HCT116 (cell line): ENCODE measurements around the gene RNFT1. TPM values are rescaled to one million over a fixed set of nuclear protein-coding genes. Genes with fewer than 3 reads are reported as not detected.

ENCODE experiments used
- ATAC-seq: fragments of 200-7000 bp; cut with Tn5 transposase; 2 replicates; pipeline ENCODE4 v1.9.1; 2020; ENCODE audit warnings: mild to moderate bottlenecking, moderate library complexity
- BruUV-seq: library from RNA; stranded (reverse); fragments of 400-500 nt; replicated peaks from 2 replicates; lab custom pipeline; 2021; lab: Mats Ljungman, UMichigan
- CTCF ChIA-PET: fragments of 300-600 bp; sonication (Branson Sonifier 250); formaldehyde crosslinking; loops from one replicate; lab custom pipeline; 2021; ENCODE audit warnings: antibody characterized with exemption; lab: Charles Lee
- POLR2A ChIA-PET: fragments of 300-600, 350-600 bp; sonication (Branson Sonifier 250); formaldehyde crosslinking; loops from one replicate; lab custom pipeline; 2021; ENCODE audit warnings: antibody characterized with exemption; lab: Charles Lee
- RAD21 ChIA-PET, 2 experiments: fragments of 300-600 bp; sonication (Branson Sonifier 250); formaldehyde crosslinking; loops; one replicate each; lab custom pipeline; 2023; ENCODE audit warnings: low total read pairs in 2 of 2; ENCODE audit not compliant: uncharacterized antibody in 2 of 2, unreplicated experiment in 2 of 2, low non-redundant PET in 1 of 2; lab: Charles Lee
- DNase-seq: peaks from one replicate; pipeline ENCODE4 v3.0.0-alpha.2; 2010; ENCODE audit warnings: low read depth, low spot score
- H2AFZ ChIP-seq: fragments of 200-600 bp; shearing (Covaris generic), sonication (generic); 2 replicates; pipeline ENCODE4 v1.6.1; 2017; ENCODE audit warnings: low read depth, mixed run types, mixed read lengths, antibody characterized with exemption, low read length; ENCODE audit not compliant: poor library complexity, severe bottlenecking
- H3K27ac ChIP-seq: 2 replicates; pipeline ENCODE4 v1.5.1; 2012; ENCODE audit warnings: low read depth, low read length
- H3K27me3 ChIP-seq: fragments of 200-600 bp; sonication (generic); 2 replicates; pipeline ENCODE4 v1.6.1; 2016; ENCODE audit warnings: mixed run types, low read length, mixed read lengths; ENCODE audit not compliant: insufficient read depth
- H3K36me3 ChIP-seq, 2 experiments: fragments of 200-500 bp in 1 of 2; fragments of 200-600 bp in 1 of 2; sonication (Bioruptor generic) in 1 of 2; sonication (generic) in 1 of 2; 2 replicates each; pipeline versions ENCODE4 v1.5.1 to v1.6.1; 2014 to 2016; ENCODE audit warnings: low read length in 2 of 2, inconsistent platforms in 1 of 2, mixed read lengths in 1 of 2, mixed run types in 1 of 2; ENCODE audit not compliant: insufficient read depth in 2 of 2, control insufficient read depth in 1 of 2
- H3K4me1 ChIP-seq, 2 experiments: fragments of 200-600 bp in 1 of 2; sonication (generic) in 1 of 2; 2 replicates each; pipeline versions ENCODE4 v1.5.1 to v1.6.1; 2012 to 2017; ENCODE audit warnings: low read length in 2 of 2, inconsistent platforms in 1 of 2, mild to moderate bottlenecking in 1 of 2, mixed read lengths in 1 of 2, mixed run types in 1 of 2, moderate library complexity in 1 of 2; ENCODE audit not compliant: insufficient read depth in 2 of 2, control insufficient read depth in 1 of 2
- H3K4me2 ChIP-seq: fragments of 200-600 bp; sonication (generic); 2 replicates; pipeline ENCODE4 v1.6.1; 2017; ENCODE audit warnings: mixed run types, low read length, mixed read lengths
- H3K4me3 ChIP-seq, 2 experiments: fragments of 200-600 bp in 1 of 2; sonication (generic) in 1 of 2; replicated peaks in 1 of 2; 2 replicates each; pipeline ENCODE4 v1.5.1; 2011 to 2016; ENCODE audit warnings: low read length in 2 of 2, control low read depth in 1 of 2, low read depth in 1 of 2, mild to moderate bottlenecking in 1 of 2, mixed read lengths in 1 of 2, mixed run types in 1 of 2
- H3K79me2 ChIP-seq: fragments of 200-600 bp; sonication (generic); 2 replicates; pipeline ENCODE4 v1.6.1; 2017; ENCODE audit warnings: mild to moderate bottlenecking, mixed run types, low read length, moderate library complexity, mixed read lengths; ENCODE audit not compliant: insufficient read depth
- H3K9ac ChIP-seq: fragments of 200-600 bp; sonication (generic); 2 replicates; pipeline ENCODE4 v1.6.1; 2016; ENCODE audit warnings: low read length, mixed read lengths
- H3K9me2 ChIP-seq: fragments of 200-600 bp; sonication (generic), shearing (Covaris generic); 2 replicates; pipeline ENCODE4 v1.6.1; 2017; ENCODE audit warnings: mixed run types, mild to moderate bottlenecking, moderate library complexity; ENCODE audit not compliant: insufficient read depth
- H3K9me3 ChIP-seq, 2 experiments: fragments of 200-500 bp in 1 of 2; fragments of 200-600 bp in 1 of 2; sonication (Bioruptor generic) in 1 of 2; sonication (generic) in 1 of 2; 2 replicates each; pipeline ENCODE4 v1.6.1; 2014 to 2017; ENCODE audit warnings: low read length in 2 of 2, mixed read lengths in 2 of 2, inconsistent platforms in 1 of 2, low read depth in 1 of 2, mild to moderate bottlenecking in 1 of 2, mixed run types in 1 of 2, moderate library complexity in 1 of 2; ENCODE audit not compliant: control insufficient read depth in 1 of 2, insufficient read depth in 1 of 2
- H4K20me1 ChIP-seq: fragments of 200-600 bp; sonication (generic), shearing (Covaris generic); 2 replicates; pipeline ENCODE4 v1.6.1; 2017; ENCODE audit warnings: mixed run types, mild to moderate bottlenecking, moderate library complexity; ENCODE audit not compliant: insufficient read depth
- ATF3 ChIP-seq: IDR thresholded peaks from 2 replicates; pipeline ENCODE4 v1.6.1; 2012
- CEBPB ChIP-seq: IDR thresholded peaks from 2 replicates; pipeline ENCODE4 v1.6.1; 2012; ENCODE audit warnings: low read depth
- CTCF ChIP-seq, 3 experiments: fragments of 200-600 bp in 1 of 3; sonication (generic) in 1 of 3; IDR thresholded peaks in 2 of 3; conservative IDR thresholded peaks in 1 of 3; 2 replicates each; pipeline ENCODE4 v1.5.1; 2012 to 2017; ENCODE audit warnings: low read depth in 2 of 3, low read length in 2 of 3, antibody characterized with exemption in 1 of 3, borderline replicate concordance in 1 of 3, control low read depth in 1 of 3, mild to moderate bottlenecking in 1 of 3, mixed read lengths in 1 of 3, mixed run types in 1 of 3, moderate library complexity in 1 of 3; ENCODE audit not compliant: insufficient read depth in 1 of 3
- EZH2 ChIP-seq: fragments of 200-600 bp; sonication (generic); IDR thresholded peaks from 2 replicates; pipeline ENCODE4 v1.6.1; 2017; ENCODE audit warnings: antibody characterized with exemption, mixed run types
- FOSL1 ChIP-seq: IDR thresholded peaks from 2 replicates; pipeline ENCODE4 v1.6.1; 2012; ENCODE audit warnings: low read depth
- JUND ChIP-seq: IDR thresholded peaks from 2 replicates; pipeline ENCODE4 v1.6.1; 2012
- RAD21 ChIP-seq: IDR thresholded peaks from 2 replicates; pipeline ENCODE4 v1.6.1; 2012; ENCODE audit warnings: low read depth, mild to moderate bottlenecking
- SIN3A ChIP-seq: IDR thresholded peaks from 2 replicates; pipeline ENCODE4 v1.6.1; 2012; ENCODE audit warnings: low read depth
- SP1 ChIP-seq: IDR thresholded peaks from 2 replicates; pipeline ENCODE4 v1.6.1; 2012; ENCODE audit warnings: low read depth
- TCF7L2 ChIP-seq: IDR thresholded peaks from 2 replicates; pipeline ENCODE4 v1.7.0; 2011; ENCODE audit warnings: borderline replicate concordance, inconsistent platforms; ENCODE audit not compliant: insufficient read depth, insufficient read length; ENCODE audit errors: extremely low read depth
- YY1 ChIP-seq: IDR thresholded peaks from 2 replicates; pipeline ENCODE4 v1.6.1; 2011; ENCODE audit warnings: low read length, low read depth, moderate library complexity, mild to moderate bottlenecking; ENCODE audit not compliant: insufficient replicate concordance; ENCODE audit errors: extremely low read depth
- ZFX ChIP-seq: fragments of 450-650 bp; IDR thresholded peaks from 2 replicates; pipeline ENCODE4 v1.6.1; 2017
- ZNF274 ChIP-seq: fragments of 200-500 bp; sonication (Bioruptor generic); IDR thresholded peaks from 2 replicates; pipeline ENCODE4 v1.6.1; 2014; ENCODE audit warnings: mild to moderate bottlenecking, low read depth, low read length, inconsistent platforms
- intact Hi-C: fragments of 100-400 bp; cut with micrococcal nuclease; formaldehyde crosslinking; loops from 2 replicates; pipeline ENCODE4 v1.10.0; 2022
- total RNA-seq: library from RNA; stranded (reverse); gene quantifications from one replicate; pipeline ENCODE4 v1.2.1, GENCODE V29; 2021; ENCODE audit not compliant: unreplicated experiment
- TF ChIP-seq, protein P1 (sequence below): IDR thresholded peaks from 2 replicates; pipeline ENCODE4 v1.6.1; 2012

The RNFT1 gene
- total RNA-seq, 1 experiment from 2014 or later, result 24.2 TPM

DNA sequence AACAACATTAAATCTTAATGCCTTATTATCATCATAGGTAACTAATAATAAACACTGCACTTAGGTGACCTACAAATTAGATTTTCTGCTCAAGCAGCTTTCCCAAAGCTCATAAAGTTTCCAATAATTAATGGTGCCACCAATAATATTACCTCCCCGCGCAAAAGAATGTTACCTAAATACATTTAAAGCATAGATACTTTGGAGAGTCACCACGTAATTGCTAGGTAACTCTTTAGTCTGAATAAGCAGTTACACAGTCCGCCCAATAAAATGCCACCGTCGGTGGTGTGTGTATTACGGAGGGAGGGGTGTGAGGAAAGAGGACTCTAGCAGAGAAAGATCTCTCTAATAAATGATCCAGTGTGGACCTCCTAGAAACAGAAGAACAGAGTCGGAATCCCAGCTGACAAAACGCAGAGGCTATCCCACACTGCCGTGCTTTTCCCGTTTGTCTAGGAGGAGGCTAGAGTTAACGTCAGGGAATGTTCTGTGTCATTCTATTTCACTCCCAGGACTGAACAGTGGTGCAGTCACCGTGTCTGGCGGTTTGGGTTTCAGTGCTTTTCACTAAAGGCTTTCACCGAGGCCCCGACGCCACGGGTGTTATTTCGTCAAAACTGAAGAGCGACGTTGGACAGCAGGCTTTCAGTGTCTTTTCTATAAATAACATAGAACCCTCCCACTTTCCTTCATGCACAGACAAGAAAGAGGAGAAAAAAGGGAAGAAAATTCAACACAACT lies 630 bp downstream of the RNFT1 start:
- BruUV-seq, result TSS peak; percentile 68
- no peak for TF ChIP-seq JUND
- 0 out of 2 replicates have a peak, but pooled peaks have one; percentile 8 for TF ChIP-seq SP1
- Histone ChIP-seq H3K9me2 (no peaks in the 10 kb centered on the region), H2AFZ (peak overlapping the region; percentile 76), H3K4me3 (peak overlapping the region; percentile 90 to 93), H3K9ac (peak overlapping the region; percentile 75), H4K20me1 (no peaks in the 10 kb centered on the region), H3K36me3 (peaks cover 0 to 6% of the 10 kb centered on the region in 2 experiments; a peak in 1 of 4 replicates), H3K27me3 (no peaks in the 10 kb centered on the region), H3K27ac (peak overlapping the region; percentile 39), H3K4me1 (peaks cover 13 to 17% of the 10 kb centered on the region in 2 experiments; a peak in 3 of 4 replicates), H3K79me2 (no peaks in the 10 kb centered on the region), H3K9me3 (no peaks in the 10 kb centered on the region), H3K4me2 (peak overlapping the region; percentile 95)
- RAD21 ChIA-PET, result interaction anchor here in 1 of 2 experiments (1.2 kb wide), 1 partner anchor 211 kb away, joined by 3 read pairs; no protein-coding TSS in a partner anchor
- intact Hi-C loops, result no loop called here
- CTCF ChIA-PET, result interaction anchor here (1.1 to 1.3 kb wide), 2 partner anchors 50 to 73 kb away, joined by 6 to 12 read pairs; no protein-coding TSS in a partner anchor
- POLR2A ChIA-PET, result interaction anchor here (0.7 to 1.4 kb wide), 3 partner anchors 10 to 257 kb away, joined by 3 to 5 read pairs (median 4); partner anchors contain the start of genes PTRH2 and VMP1
- DNase-seq (no peak), ATAC-seq (peak; percentile 30)

DNA sequence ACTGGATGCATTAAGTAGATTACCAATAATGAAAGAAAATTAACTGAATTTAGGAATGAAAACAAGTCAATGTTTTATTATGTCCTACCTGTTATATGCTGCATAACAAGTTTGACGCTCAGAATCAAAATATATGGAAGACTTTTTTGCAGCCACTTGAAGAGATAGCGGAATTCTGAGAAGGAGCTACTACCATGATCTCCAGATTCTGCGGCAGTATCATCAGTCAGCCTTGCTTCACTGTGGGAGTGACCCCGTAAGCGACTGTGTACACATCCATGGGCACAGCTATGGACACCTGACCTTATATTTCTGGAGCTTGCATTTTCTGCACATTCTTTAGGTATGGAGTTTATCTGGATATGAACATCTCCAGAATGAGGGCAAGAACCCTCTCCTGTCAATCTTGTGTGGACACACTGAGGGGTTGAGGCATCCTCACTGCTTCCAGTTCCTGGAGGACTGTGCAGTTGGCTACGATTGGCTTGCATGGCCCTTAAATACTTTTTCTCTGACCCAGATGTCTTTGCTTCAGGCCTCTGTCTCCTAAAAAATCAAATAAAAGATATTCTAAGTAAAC lies 1.7 kb downstream of the RNFT1 start:
- Histone ChIP-seq H3K9me3 (no peaks in the 10 kb centered on the region), H3K9me2 (no peaks in the 10 kb centered on the region), H3K27ac (no peak overlapping the region), H3K79me2 (no peaks in the 10 kb centered on the region), H4K20me1 (0 out of 2 replicates have a peak, but pooled peaks cover 4% of the 10 kb centered on the region), H3K27me3 (no peaks in the 10 kb centered on the region), H3K4me3 (0 out of 4 replicates have a peak overlapping the region, but pooled peaks of 1 of the 2 experiments have one; percentile 90), H3K36me3 (peaks cover 4 to 7% of the 10 kb centered on the region in 2 experiments; a peak in 1 of 4 replicates), H3K4me1 (peaks cover 13 to 17% of the 10 kb centered on the region in 2 experiments; a peak in 3 of 4 replicates), H3K4me2 (no peak overlapping the region; the same call in 1 of the 2 replicates), H2AFZ (no peak overlapping the region), H3K9ac (no peak overlapping the region)
- ATAC-seq, result no peak
- intact Hi-C loops, result no loop called here
- ChIA-PET POLR2A (interaction anchor here (0.6 kb wide), 1 partner anchor 582 kb away, joined by 3 read pairs; no protein-coding TSS in a partner anchor), RAD21 (no interaction called here), CTCF (no interaction called here)
- DNase-seq, result no peak
- no TSS peak for BruUV-seq
- TF ChIP-seq CEBPB (no peak), YY1 (no peak), TCF7L2 (no peak), ZFX (no peak), ATF3 (no peak), RAD21 (no peak), FOSL1 (no peak), SIN3A (no peak), EZH2 (no peak), ZNF274 (no peak), SP1 (no peak), CTCF (IDR thresholded peaks at IDR 0.05 in 2 of 3, conservative IDR thresholded peaks at IDR 0.05 in 1 of 3; ENCODE audit: borderline replicate concordance in 1 of 3, insufficient read depth in 1 of 3, low read depth in 2 of 3, low read length in 2 of 3) (no peak), JUND (no peak)
- TF ChIP-seq, protein P1, sequence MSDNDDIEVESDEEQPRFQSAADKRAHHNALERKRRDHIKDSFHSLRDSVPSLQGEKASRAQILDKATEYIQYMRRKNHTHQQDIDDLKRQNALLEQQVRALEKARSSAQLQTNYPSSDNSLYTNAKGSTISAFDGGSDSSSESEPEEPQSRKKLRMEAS, result no peak
